HG03066 (cell line): ENCODE data around the gene IL1RAPL1.
"Not testable (repeated sequence)": the region's sequence is repeated elsewhere in the genome, so short reads cannot be mapped to it uniquely, and the experiment has no call there.

Experiments
- ATAC-seq: cut with Tn5 transposase; IDR thresholded peaks from one replicate; pipeline ENCODE4 v1.9.1; 2021; ENCODE audit warnings: low read depth; ENCODE audit not compliant: unreplicated experiment

IL1RAPL1 gene

DNA sequence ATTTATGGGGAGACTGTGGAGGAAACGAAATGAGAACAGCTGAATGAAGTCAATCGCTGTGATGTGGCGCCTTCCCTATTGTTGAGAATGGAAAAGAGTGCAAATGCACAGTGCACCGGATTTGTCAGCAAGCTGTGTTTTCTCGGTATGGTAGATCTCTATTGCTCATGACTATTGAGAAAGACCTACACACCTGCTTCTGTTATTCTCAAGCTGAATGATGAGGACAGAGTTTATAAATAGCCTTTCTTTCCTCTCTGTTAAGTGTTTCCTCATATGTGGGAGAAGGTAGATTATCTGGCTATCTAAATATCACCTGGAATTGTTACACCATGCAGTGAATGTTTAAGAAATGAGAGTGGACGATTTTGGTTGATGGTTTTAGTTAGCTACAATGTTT lies 650.7 kb downstream of the IL1RAPL1 start:
- ATAC-seq = no peak

DNA sequence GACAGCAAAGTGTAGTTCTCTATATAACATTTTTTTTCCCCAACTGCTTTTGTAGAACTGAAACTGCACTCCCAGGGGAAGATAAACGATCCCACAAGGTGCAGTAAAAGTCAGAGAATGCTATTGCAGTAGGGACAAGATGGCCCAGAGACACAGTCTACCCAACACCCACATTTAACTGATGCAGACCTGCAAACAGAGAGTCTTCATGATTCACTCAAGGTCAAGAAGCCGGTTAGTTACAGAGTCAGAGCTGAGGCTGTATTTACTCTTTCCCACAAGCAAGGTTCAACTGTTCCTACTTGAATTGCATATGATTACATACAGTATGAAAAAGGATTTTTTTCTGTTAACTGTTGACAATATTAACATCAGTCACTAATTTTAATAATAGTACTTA lies 654.6 kb downstream of the IL1RAPL1 start:
- ATAC-seq = no peak

GRCh38 chrX:29242856-29243255 lies 655.6 kb downstream of the IL1RAPL1 start:
- ATAC-seq = no peak

DNA sequence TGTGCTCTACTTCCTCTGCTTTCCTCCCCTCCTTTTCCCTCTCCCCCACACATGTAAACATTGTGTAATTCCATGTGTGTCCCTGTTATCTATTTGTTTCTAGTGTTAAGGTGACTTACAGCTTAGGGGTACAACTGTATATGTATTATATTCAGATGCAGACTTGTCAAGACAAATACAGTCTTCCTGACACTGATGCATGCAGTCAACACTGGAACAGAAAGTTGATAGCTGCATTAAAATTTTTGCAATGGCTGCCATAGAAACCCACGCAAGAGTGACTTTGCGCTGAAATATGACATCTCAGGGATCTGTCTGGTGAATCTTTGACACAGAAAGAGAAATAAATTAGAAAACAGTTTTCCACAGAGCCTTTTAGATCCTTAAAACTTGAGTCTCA lies 656.7 kb downstream of the IL1RAPL1 start:
- no peak for ATAC-seq

- no peak for ATAC-seq
Observed at GRCh38 chrX:29254515-29254914, 667.3 kb downstream of the IL1RAPL1 start.

DNA sequence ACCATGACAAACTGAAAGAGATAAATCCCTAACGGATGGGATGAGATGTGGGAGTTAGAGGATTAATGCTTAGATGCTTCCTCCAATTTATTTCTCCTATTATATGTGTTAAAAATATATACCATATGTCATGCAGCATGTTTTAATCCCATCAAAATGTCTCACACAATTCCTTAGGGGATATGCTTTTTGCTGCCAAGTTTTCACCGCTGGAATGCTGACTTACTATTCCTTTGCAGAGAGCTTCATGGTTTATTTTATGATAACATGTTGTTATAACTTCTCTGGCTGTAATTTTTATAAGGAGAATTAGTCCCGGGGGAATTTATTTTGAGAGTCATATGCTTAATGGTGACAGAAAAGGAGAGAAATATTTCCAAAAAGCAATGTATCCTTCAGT lies 670.3 kb downstream of the IL1RAPL1 start:
- no peak for ATAC-seq

DNA sequence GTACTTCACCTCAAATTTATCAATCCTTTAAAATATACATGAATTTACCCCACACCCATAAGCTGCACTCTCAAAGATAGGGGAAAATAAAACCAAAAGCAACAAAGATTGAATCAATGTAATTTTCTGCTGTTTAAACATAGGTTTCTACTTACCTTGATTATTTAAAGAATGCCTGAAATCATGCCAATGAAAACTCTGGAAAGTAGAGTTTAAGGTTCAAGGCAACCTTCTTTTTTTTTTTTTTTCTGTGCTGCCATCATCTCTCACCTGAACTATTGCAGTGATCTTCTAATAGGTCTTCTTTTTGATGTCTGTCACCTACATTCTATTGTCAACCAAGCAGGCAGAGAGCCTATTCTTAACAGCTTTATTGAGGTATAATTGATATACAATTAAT lies 682.1 kb downstream of the IL1RAPL1 start:
- no peak for ATAC-seq

- no peak for ATAC-seq
Observed at GRCh38 chrX:29274517-29274916, 687.3 kb downstream of the IL1RAPL1 start.

- ATAC-seq = no peak
Observed at GRCh38 chrX:29275928-29276327, 688.7 kb downstream of the IL1RAPL1 start.

DNA sequence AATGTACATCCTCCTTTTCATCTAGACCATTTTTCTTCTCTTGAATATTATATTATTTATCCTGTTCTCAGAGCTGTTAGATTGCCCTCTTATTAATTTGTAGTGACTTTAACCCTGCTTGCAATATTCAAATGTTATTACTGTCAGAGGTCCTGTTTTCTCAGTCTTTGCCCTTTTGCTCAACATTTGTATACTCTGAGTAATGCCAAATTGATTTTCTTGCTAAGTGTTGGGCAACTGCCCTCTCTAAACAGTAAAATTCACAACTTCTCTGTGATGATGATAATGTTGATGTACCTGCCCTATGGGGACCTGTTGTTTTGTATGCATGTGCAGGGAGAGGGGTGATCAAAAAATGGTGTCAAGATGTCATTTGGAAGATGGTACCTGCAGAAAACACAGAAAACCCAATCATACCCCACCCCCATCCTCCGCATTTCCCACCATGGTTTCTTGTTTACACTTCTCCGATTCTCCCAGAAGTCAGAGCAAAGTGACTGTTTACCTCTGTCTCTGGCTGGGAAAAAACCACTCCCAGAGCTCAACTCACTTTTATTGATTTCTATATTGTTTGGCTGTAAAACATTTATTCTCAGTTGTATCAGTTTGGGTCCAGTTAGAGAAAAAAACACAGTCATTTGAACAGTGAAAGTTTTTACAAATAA lies 694.0 kb downstream of the IL1RAPL1 start:
- no peak for ATAC-seq

DNA sequence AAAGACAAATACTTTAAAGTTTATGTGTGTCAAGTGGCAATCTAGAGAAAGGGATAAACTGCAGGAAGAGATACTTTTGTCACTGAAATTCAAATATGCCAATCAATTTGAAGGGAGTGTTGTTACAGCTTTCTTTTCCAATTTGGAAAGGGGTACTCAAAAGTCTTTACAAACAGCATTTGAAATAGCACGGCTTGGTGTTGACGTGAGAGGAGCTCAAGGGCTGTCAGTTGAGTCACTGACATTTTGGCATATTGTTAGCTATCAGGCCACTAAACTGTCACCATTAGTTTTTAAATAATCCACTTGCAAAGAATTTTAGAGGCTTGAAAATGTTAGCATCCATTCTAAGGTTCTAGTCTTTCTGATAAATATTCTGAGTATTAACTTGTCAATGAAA lies 698.4 kb downstream of the IL1RAPL1 start:
- no peak for ATAC-seq

GRCh38 chrX:29295987-29296680 lies 708.9 kb downstream of the IL1RAPL1 start:
- ATAC-seq = no peak

DNA sequence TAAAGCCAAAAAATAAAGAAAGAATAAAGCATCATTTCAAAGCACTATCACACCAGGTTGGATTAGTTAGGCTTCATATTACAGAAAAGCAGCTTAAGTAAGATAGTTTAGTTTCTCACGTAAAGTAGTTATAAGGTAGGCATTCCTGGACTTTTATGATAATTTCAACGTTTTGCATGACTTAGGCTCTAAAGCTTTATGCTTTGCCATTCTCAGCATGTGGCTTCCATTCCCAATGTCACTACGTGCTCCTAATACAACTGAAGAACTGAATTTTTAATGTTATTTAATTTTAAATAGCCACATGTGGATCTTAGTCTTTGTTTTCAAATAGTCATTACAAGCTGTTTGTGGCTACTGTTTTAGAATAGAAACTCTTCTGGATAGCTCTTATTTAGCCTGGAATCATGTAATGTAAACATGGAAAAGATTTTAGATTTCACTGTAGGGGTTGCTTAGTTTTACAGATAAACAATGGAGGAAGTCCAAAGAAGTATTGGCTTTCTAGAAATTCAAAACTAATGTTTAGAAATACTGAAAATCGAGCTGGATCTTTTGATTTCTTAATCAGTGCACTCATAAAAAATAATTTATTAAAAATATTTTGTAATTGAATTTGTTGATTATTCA lies 710.0 kb downstream of the IL1RAPL1 start:
- no peak for ATAC-seq

DNA sequence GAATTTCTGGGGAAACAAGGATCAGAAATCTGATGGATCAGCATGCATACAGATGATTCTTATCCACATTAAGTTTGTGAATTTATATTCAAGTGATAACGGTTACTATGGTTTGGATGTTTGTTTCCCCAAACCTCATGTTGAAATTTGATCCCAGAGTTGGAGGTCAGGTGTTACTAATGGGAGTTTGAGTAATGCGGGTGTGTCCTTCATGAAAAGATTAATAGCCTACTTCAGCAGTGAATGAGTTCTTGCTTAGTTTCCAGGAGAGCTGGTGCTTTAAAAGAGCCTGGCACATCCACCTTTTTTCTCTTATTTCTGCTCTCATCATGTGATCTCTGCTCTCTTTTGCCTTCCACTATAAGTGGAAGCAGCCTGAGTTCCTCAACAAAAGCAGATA lies 712.4 kb downstream of the IL1RAPL1 start:
- ATAC-seq = no peak

DNA sequence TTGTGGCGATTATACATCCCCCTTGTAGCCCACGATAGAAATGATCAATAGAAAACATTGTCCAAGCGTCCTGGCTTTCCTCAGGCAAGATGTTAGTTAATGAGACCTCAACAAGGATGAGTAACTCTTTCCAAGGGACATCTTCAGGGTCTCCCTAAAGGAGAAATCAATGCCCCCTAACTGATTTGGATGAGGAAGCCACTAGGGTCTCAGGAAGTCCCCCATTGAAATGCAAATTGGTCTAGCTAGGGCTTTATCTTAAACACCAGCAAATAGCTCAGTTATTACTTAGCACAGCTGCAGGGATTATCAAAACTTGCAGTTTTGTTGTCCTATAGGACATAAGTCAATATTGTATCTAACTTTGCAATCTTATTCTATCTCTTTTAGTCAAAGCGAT lies 721.5 kb downstream of the IL1RAPL1 start:
- ATAC-seq = no peak

DNA sequence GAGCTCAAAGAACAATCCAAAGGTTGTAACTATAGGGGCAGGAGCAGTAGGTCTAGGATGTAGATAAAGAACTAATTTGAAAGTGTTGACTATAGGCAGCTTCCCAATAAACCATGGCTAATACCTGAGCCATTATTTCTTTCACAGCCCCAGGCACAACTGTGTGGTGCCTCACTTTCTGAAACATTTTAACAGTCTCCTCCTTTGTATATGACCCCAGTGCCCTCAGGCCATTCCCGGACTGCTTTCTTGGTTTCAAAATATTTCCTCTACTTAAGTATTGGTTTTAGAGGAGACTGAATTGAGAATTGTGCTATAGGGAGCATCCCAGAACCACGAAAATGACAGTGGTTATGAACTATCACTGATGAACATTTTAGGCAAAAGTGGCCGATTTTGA lies 728.7 kb downstream of the IL1RAPL1 start:
- no peak for ATAC-seq

GRCh38 chrX:29318012-29318411 lies 730.8 kb downstream of the IL1RAPL1 start:
- ATAC-seq = no peak

GRCh38 chrX:29332429-29332828 lies 745.2 kb downstream of the IL1RAPL1 start:
- ATAC-seq = not testable (repeated sequence)

GRCh38 chrX:29333091-29333490 lies 745.8 kb downstream of the IL1RAPL1 start:
- ATAC-seq = not testable (repeated sequence)

GRCh38 chrX:29348288-29348687 lies 761.0 kb downstream of the IL1RAPL1 start:
- no peak for ATAC-seq

DNA sequence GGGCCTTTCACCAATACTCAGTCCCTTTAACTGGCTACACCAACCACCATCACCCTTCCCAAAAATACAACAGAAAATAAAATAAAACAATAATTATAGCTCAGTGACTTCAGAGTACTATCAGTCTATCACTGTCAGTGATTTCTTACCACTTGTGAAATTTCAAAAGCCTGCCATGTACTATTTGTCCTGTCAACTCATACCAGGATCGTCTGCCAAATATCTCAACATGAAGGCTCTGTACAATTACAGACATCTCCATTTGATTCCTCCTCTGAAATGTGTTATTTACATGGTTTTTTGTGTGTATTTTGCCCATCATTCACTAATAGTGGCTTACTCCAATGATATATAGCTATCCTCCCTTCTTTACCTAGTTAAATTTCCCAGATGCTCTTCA lies 772.0 kb downstream of the IL1RAPL1 start:
- no peak for ATAC-seq

GRCh38 chrX:29374765-29375164 lies 787.5 kb downstream of the IL1RAPL1 start:
- ATAC-seq = not testable (repeated sequence)
